BE2C (cell line): Measurements from ENCODE around the gene FLVCR2.
A peak's percentile ranks its signal among the peaks of the same experiment; 100 is the strongest.
"Not testable (repeated sequence)": the region's sequence is repeated elsewhere in the genome, so short reads cannot be mapped to it uniquely, and the experiment has no call there.

ENCODE experiments used
- DNase-seq: peaks from one replicate; pipeline ENCODE4 v3.0.0-alpha.2; 2020
- H3K27me3 ChIP-seq: fragments of 250-450 bp; sonication (Bioruptor Pico); 2 replicates; pipeline ENCODE4 v1.5.1; 2020; ENCODE audit warnings: mild to moderate bottlenecking
- H3K36me3 ChIP-seq: fragments of 250-450 bp; sonication (Bioruptor Pico); 2 replicates; pipeline ENCODE4 v1.5.1; 2020; ENCODE audit warnings: mild to moderate bottlenecking
- H3K4me1 ChIP-seq: fragments of 250-450 bp; sonication (Bioruptor Pico); 2 replicates; pipeline ENCODE4 v1.5.1; 2020
- H3K4me3 ChIP-seq: 2 replicates; pipeline ENCODE4 v1.5.1; 2011; ENCODE audit warnings: low read depth, low read length
- H3K9me3 ChIP-seq: fragments of 250-450 bp; sonication (Bioruptor Pico); 2 replicates; pipeline ENCODE4 v1.5.1; 2020
- CTCF ChIP-seq: IDR thresholded peaks from 2 replicates; pipeline ENCODE4 v1.5.1; 2012; ENCODE audit warnings: mild to moderate bottlenecking, low read depth, low read length

The FLVCR2 gene

GRCh38 chr14:75690010-75690409 lies 111.6 kb downstream of the FLVCR2 start:
- no peak for DNase-seq
- H3K27me3 ChIP-seq, result no peaks in the 10 kb centered on the region
- no peak for TF ChIP-seq CTCF
- H3K4me1 ChIP-seq, result peaks cover 3% of the 10 kb centered on the region; the same call in 1 of the 2 replicates
- H3K36me3 ChIP-seq, result peaks cover 23% of the 10 kb centered on the region
- no peak overlapping the region for H3K4me3 ChIP-seq
- H3K9me3 ChIP-seq, result peaks cover 2% of the 10 kb centered on the region

DNA sequence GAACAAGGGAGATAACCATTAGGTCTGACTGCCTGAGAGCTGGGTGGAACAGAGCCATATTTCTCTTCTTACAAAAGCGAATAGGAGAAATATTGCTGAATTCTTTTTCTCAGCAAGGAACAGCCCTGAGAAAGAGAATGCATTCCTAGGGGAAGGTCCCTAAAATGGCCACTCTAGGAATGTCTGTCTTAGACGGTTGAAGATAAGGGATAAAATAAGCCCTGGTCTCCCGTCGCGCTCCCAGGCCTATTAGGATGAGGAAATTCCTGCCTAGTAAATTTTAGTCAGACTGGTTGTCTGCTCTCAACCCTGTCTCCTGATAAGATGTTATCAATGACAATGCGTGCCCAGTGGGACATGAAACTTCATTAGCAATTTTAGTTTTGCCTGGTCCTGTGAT lies 116.6 kb downstream of the FLVCR2 start:
- H3K27me3 ChIP-seq, H3K4me3 ChIP-seq, H3K9me3 ChIP-seq, H3K4me1 ChIP-seq: not testable (repeated sequence)
- peaks cover 31% of the 10 kb centered on the region for H3K36me3 ChIP-seq
- DNase-seq, result peak; percentile 12

DNA sequence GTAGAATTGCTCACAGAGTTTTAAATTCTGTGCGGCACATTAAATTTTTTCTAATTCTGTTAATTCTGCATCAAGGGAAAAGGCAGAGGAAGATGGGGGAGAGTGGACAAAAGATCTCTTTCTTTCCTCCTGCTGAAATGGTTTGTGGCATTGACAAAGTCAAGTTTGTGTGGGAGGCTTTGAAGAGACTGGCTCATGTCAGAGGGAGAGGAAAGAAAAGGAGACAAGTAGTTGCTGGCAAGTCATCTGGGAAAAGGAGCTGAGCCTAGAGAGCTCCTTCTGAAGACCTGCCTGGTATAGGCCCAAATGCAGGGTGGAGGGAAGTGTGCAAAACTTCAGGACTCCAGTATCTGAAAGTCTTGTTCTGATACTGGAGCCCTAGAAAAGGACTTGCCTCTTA lies 119.0 kb downstream of the FLVCR2 start:
- Histone ChIP-seq H3K4me1 (no peaks in the 10 kb centered on the region), H3K36me3 (peaks cover 23% of the 10 kb centered on the region)
- no peak for TF ChIP-seq CTCF

More for the DNA sequence above, 119.0 kb downstream of the FLVCR2 start:
- H3K27me3 ChIP-seq, result no peaks in the 10 kb centered on the region
- peaks cover 2% of the 10 kb centered on the region for H3K9me3 ChIP-seq
- no peak overlapping the region for H3K4me3 ChIP-seq
- no peak for DNase-seq
